ENCODE data around the gene SUMO3. TPM values are rescaled to one million over a fixed set of nuclear protein-coding genes. Genes with fewer than 3 reads are reported as not detected.

The SUMO3 gene
- total RNA-seq, 4 donors from 2014 or later = 30.5 to 38.3 (median 35.9) TPM

GRCh38 chr21:44829507-44830092 lies 11.7 kb upstream of the SUMO3 start:
- Histone ChIP-seq H3K4me1 (no peaks in the 10 kb centered on the region), H3K9me3 (peaks cover 14% of the 10 kb centered on the region), H3K27me3 (no peaks in the 10 kb centered on the region), H3K4me3 (no peak overlapping the region), H3K27ac (no peak overlapping the region), H3K36me3 (no peaks in the 10 kb centered on the region)
- WGBS = 57% methylated on average over 2 of the region's 2 CpGs
- TF ChIP-seq EP300 (IDR thresholded peaks at IDR 0.05) = no peak
- no peak for TF ChIP-seq CTCF (IDR thresholded peaks at IDR 0.05)
- no peak for TF ChIP-seq POLR2A (IDR thresholded peaks at IDR 0.05)
- TF ChIP-seq POLR2AphosphoS5 (IDR thresholded peaks at IDR 0.05) = no peak
- no peak for DNase-seq (ENCODE audit: low spot score in 2 of 2)

- Histone ChIP-seq H3K27me3 (no peaks in the 10 kb centered on the region), H3K4me3 (no peak overlapping the region), H3K36me3 (no peaks in the 10 kb centered on the region), H3K9me3 (peaks cover 14% of the 10 kb centered on the region), H3K27ac (no peak overlapping the region), H3K4me1 (no peaks in the 10 kb centered on the region)
- WGBS = 80% methylated on average over 4 of the region's 4 CpGs
- TF ChIP-seq POLR2A (IDR thresholded peaks at IDR 0.05) (no peak), EP300 (IDR thresholded peaks at IDR 0.05) (no peak), CTCF (IDR thresholded peaks at IDR 0.05) (no peak), POLR2AphosphoS5 (IDR thresholded peaks at IDR 0.05) (no peak)
- no peak for DNase-seq (ENCODE audit: low spot score in 2 of 2)
Measured at GRCh38 chr21:44828362-44829056, 10.6 kb upstream of the SUMO3 start.

GRCh38 chr21:44823179-44823660 lies 5.4 kb upstream of the SUMO3 start:
- 82% methylated on average over 1 of the region's 1 CpG for WGBS
- Histone ChIP-seq H3K36me3 (no peaks in the 10 kb centered on the region), H3K9me3 (peaks cover 31% of the 10 kb centered on the region), H3K27ac (no peak overlapping the region), H3K4me1 (peaks cover 6% of the 10 kb centered on the region), H3K4me3 (no peak overlapping the region), H3K27me3 (no peaks in the 10 kb centered on the region)
- no peak for DNase-seq (ENCODE audit: low spot score in 2 of 2)
- TF ChIP-seq CTCF (IDR thresholded peaks at IDR 0.05) (no peak), POLR2A (IDR thresholded peaks at IDR 0.05) (no peak), EP300 (IDR thresholded peaks at IDR 0.05) (no peak), POLR2AphosphoS5 (IDR thresholded peaks at IDR 0.05) (no peak)

- Histone ChIP-seq H3K4me1 (peaks cover 7% of the 10 kb centered on the region), H3K27me3 (no peaks in the 10 kb centered on the region), H3K36me3 (no peaks in the 10 kb centered on the region), H3K27ac (no peak overlapping the region), H3K9me3 (peaks cover 26% of the 10 kb centered on the region), H3K4me3 (no peak overlapping the region)
- TF ChIP-seq POLR2A (IDR thresholded peaks at IDR 0.05) (no peak), POLR2AphosphoS5 (IDR thresholded peaks at IDR 0.05) (no peak), CTCF (IDR thresholded peaks at IDR 0.05) (no peak), EP300 (IDR thresholded peaks at IDR 0.05) (no peak)
- 74% methylated on average over 5 of the region's 5 CpGs for WGBS
- no peak for DNase-seq (ENCODE audit: low spot score in 2 of 2)
Measured at GRCh38 chr21:44822484-44823178, 4.8 kb upstream of the SUMO3 start.

GRCh38 chr21:44820851-44821250 lies 3.0 kb upstream of the SUMO3 start:
- Histone ChIP-seq H3K4me1 (peaks cover 21% of the 10 kb centered on the region), H3K4me3 (no peak overlapping the region), H3K27ac (no peak overlapping the region), H3K36me3 (no peaks in the 10 kb centered on the region), H3K27me3 (no peaks in the 10 kb centered on the region), H3K9me3 (peaks cover 26% of the 10 kb centered on the region)
- no peak for TF ChIP-seq POLR2AphosphoS5 (IDR thresholded peaks at IDR 0.05)
- no peak for TF ChIP-seq CTCF (IDR thresholded peaks at IDR 0.05)
- no peak for TF ChIP-seq POLR2A (IDR thresholded peaks at IDR 0.05)
- no peak for TF ChIP-seq EP300 (IDR thresholded peaks at IDR 0.05)
- no peak for DNase-seq (ENCODE audit: low spot score in 2 of 2)
- 45% methylated on average over 3 of the region's 3 CpGs for WGBS

Measured in suprapubic skin (tissue), 4 donors.